Placental epithelial cell (primary cell): Measurements from ENCODE around the gene GARIN3. TPM values are rescaled to one million over a fixed set of nuclear protein-coding genes. Genes with fewer than 3 reads are reported as not detected.

Source experiments
- total RNA-seq: library from RNA; depleted of rRNA; stranded (reverse); fragments of >200 nt; gene quantifications from 2 replicates; pipeline ENCODE4 v1.2.3, GENCODE V29; 2012

GARIN3 gene
- total RNA-seq, result not detected in 2 replicates

GRCh38 chr5:157166214-157167213, at the start of gene GARIN3:
GARIN3 (minus strand) TSS chr5:157166264; CDS start chr5:157166168, 96 bp downstream.

DNA sequence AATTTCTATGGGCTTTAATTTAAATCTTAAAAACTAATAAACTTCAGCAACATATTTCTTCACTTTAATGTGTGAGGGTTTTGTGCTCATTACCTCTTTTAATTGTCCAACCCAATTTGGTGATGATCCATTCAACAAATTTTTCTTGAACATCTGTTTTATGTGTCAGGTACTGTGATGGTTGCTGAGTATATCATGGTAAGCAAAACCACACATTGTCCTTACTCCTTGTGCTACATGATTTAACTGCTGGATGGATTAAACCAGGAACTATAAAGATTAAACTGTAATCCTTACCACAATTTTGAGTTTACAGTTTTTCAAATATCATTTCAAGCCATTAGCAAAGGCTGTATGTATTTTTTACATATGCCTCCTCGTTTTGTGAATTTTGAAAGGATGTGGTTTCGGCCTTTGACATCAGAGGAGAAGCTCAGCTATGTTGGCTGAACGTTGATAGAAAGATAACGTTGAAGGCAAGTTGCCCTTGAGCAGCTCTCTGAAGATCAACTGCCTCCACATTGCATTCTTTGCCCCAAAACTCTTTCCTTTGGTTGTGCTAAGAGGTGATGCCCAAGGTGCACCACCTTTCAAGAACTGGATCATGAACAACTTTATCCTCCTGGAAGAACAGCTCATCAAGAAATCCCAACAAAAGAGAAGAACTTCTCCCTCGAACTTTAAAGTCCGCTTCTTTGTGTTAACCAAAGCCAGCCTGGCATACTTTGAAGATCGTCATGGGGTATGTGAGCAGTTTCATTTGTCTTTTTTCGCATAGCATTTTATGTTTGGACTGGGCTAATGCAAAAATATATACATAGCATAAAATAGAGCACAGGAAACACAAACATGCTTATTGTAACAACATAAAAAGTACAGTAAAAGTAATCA, 14.6 kb upstream of the GARIN3 start, which contains the start of gene ITK:
ITK (plus strand) TSS at position 467 of the 891 bp plus-strand sequence; CDS start at position 605, 138 bp downstream.

DNA sequence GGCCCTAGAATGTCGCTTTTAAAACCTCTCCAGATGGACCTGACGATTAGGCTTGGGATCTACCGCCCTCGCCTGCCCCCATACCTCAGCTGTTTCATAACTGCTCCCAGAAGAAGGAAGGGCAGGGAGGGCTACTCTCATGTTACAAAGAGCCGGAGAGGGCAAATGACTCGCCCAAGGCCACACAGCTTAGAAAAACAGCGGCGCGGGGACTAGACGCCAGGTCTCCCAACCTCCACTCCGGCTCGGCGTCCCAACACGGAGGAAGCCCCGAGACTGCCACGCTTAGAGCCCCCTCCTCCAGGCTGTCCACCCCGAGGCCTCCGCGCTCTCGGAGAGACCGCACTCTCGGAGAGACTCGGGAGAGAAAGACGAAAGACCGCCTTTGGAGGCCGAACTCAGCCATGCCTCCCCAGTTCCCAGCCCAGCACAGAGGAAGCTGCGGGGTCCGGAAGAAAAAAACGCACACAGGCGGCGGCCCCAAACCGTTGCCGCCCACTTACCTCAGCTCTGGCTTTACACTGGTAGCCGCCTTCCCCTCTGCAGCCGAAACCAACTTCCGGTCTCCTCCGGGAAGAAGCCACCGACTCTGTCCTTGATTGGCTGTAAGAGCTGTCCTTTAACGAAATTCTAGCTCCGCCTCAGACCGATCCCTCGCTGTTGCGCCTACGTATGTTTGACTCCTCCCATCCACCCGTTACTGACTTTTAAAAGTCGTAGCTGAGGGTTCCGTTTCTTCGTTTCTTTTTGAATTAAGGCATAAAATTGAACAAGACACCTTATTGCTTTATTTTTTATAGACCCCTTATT, 23.5 kb downstream of the GARIN3 start, which contains the start of gene MED7:
MED7 (minus strand) TSS at position 549 of the 810 bp plus-strand sequence. CDS start 3,434 bp downstream, outside the sequence.

Other genes with a start within 250 kb of the GARIN3 start
- gene TIMD4, start 203.0 kb downstream of the GARIN3 start, total RNA-seq, result not detected in 2 replicates
- not detected in 2 replicates for gene HAVCR1, start 107.1 kb downstream of the GARIN3 start, total RNA-seq
- 0.22 and 0.79 TPM in 2 replicates for gene HAVCR2, start 57.2 kb downstream of the GARIN3 start, total RNA-seq
- 8.6 and 9.8 TPM in 2 replicates for gene MED7, start 23.4 kb downstream of the GARIN3 start, total RNA-seq
- not detected in 2 replicates for gene ITK, start 14.6 kb upstream of the GARIN3 start, total RNA-seq
- 0.79 and 9.0 TPM in 2 replicates for gene CYFIP2, start 99.9 kb upstream of the GARIN3 start, total RNA-seq